Measurements from ENCODE around the gene LRR1.
"Not testable (repeated sequence)": the region's sequence is repeated elsewhere in the genome, so short reads cannot be mapped to it uniquely, and the experiment has no call there.

LRR1 gene

GRCh38 chr14:49634547-49635334 is 36.0 kb downstream of the LRR1 start, which contains the start of gene DNAAF2:
Gene DNAAF2, minus strand, starts transcription at chr14:49635244. Its CDS starts 95 bp downstream, at chr14:49635149.
- DNase-seq, result peak; percentile 38

- DNase-seq, result no peak
These were observed 38.1 kb downstream of the LRR1 start for GRCh38 chr14:49636866-49637265.

- no peak for DNase-seq
These were observed 38.9 kb downstream of the LRR1 start for GRCh38 chr14:49637534-49638078.

GRCh38 chr14:49640540-49641417 is 42.0 kb downstream of the LRR1 start:
- no peak for DNase-seq

GRCh38 chr14:49641697-49642129 is 43.0 kb downstream of the LRR1 start:
- DNase-seq, result no peak

- DNase-seq, result no peak
These were observed 43.4 kb downstream of the LRR1 start for GRCh38 chr14:49642163-49642562.

- DNase-seq, result no peak
These were observed 54.8 kb downstream of the LRR1 start for GRCh38 chr14:49653508-49653907.

- no peak for DNase-seq
These were observed 55.8 kb downstream of the LRR1 start for GRCh38 chr14:49654511-49654910.

- not testable (repeated sequence) for DNase-seq
These were observed 58.8 kb downstream of the LRR1 start for GRCh38 chr14:49657500-49657899.

GRCh38 chr14:49659526-49660455 is 61.1 kb downstream of the LRR1 start:
- no peak for DNase-seq
